Left ventricle myocardium inferior (tissue), 1 donor: ENCODE data around the gene SYTL1. TPM values are rescaled to one million over a fixed set of nuclear protein-coding genes. Genes with fewer than 3 reads are reported as not detected.

ENCODE experiments used
- DNase-seq: peaks from one replicate; pipeline ENCODE4 v3.0.0-alpha.2; 2020
- H3K27ac ChIP-seq: fragments of 200-600 bp; replicated peaks from 2 replicates; pipeline ENCODE4 v1.8.0; 2021
- H3K27me3 ChIP-seq: fragments of 200-600 bp; 2 replicates; pipeline ENCODE4 v1.8.0; 2021; ENCODE audit warnings: low read depth
- H3K36me3 ChIP-seq: fragments of 200-600 bp; 2 replicates; pipeline ENCODE4 v1.8.0; 2021
- H3K4me1 ChIP-seq: fragments of 200-600 bp; 2 replicates; pipeline ENCODE4 v1.8.0; 2021
- H3K4me3 ChIP-seq: fragments of 200-600 bp; 2 replicates; pipeline ENCODE4 v1.8.0; 2021; ENCODE audit warnings: mild to moderate bottlenecking, moderate library complexity
- H3K9me3 ChIP-seq: fragments of 200-600 bp; replicated peaks from 2 replicates; pipeline ENCODE4 v1.8.0; 2021
- CTCF ChIP-seq: fragments of 200-600 bp; IDR thresholded peaks from 2 replicates; pipeline ENCODE4 v1.8.0; 2021; ENCODE audit warnings: antibody characterized with exemption, mild to moderate bottlenecking, borderline replicate concordance
- intact Hi-C: fragments of 100-400 bp; cut with micrococcal nuclease; formaldehyde crosslinking; loops from one replicate; pipeline ENCODE4 v1.11.0; 2022
- total RNA-seq: library from RNA; stranded (reverse); fragmentation: NEBNext Ultra II Directional; extraction: Animal tissue kit (Norgen Biotek cat#: 25700); gene quantifications from one replicate; pipeline ENCODE4 v1.2.1, GENCODE V29; 2021
- donor health status: DM: no; HTN: yes; CAD: no; lungs with severe emphysema.

The SYTL1 gene
- total RNA-seq, 1 donor from 2014 or later, result 1.1 TPM

- Histone ChIP-seq H3K9me3 (no peaks in the 10 kb centered on the region), H3K36me3 (peaks cover 91% of the 10 kb centered on the region), H3K4me3 (peak overlapping the region; percentile 59), H3K27ac (no peak overlapping the region), H3K27me3 (no peaks in the 10 kb centered on the region), H3K4me1 (peaks cover 56% of the 10 kb centered on the region)
- no peak for DNase-seq
- TF ChIP-seq CTCF, result no peak
- intact Hi-C loops, result no loop called here
Observed at GRCh38 chr1:27361044-27361402, 19.2 kb downstream of the SYTL1 start.

- no peak for DNase-seq
- peaks cover 86% of the 10 kb centered on the region for H3K36me3 ChIP-seq
- peaks cover 59% of the 10 kb centered on the region for H3K4me1 ChIP-seq
- H3K9me3 ChIP-seq, result no peaks in the 10 kb centered on the region
- intact Hi-C loops, result no loop called here
- H3K27ac ChIP-seq, result no peak overlapping the region
- no peaks in the 10 kb centered on the region for H3K27me3 ChIP-seq
- no peak overlapping the region for H3K4me3 ChIP-seq
- no peak for TF ChIP-seq CTCF
Observed at GRCh38 chr1:27361553-27361952, 19.7 kb downstream of the SYTL1 start.

- intact Hi-C loops, result no loop called here
- peaks cover 65% of the 10 kb centered on the region for H3K4me1 ChIP-seq
- H3K4me3 ChIP-seq, result peak overlapping the region; percentile 91
Observed at GRCh38 chr1:27363766-27364695, 22.2 kb downstream of the SYTL1 start.

GRCh38 chr1:27364696-27365371, 23.0 kb downstream of the SYTL1 start:
- intact Hi-C loops, result no loop called here

More at GRCh38 chr1:27363766-27364695, 22.2 kb downstream of the SYTL1 start:
- peak overlapping the region; percentile 100 for H3K27ac ChIP-seq
- no peaks in the 10 kb centered on the region for H3K27me3 ChIP-seq
- no peak for DNase-seq
- peaks cover 61% of the 10 kb centered on the region for H3K36me3 ChIP-seq
- no peak for TF ChIP-seq CTCF
- no peaks in the 10 kb centered on the region for H3K9me3 ChIP-seq

More at GRCh38 chr1:27364696-27365371, 23.0 kb downstream of the SYTL1 start:
- no peak for TF ChIP-seq CTCF
- Histone ChIP-seq H3K36me3 (peaks cover 53% of the 10 kb centered on the region), H3K27me3 (no peaks in the 10 kb centered on the region), H3K4me1 (peaks cover 68% of the 10 kb centered on the region), H3K27ac (peak overlapping the region; percentile 100), H3K4me3 (peak overlapping the region; percentile 91), H3K9me3 (no peaks in the 10 kb centered on the region)
- no peak for DNase-seq
